Stimulated activated CD8-positive, alpha-beta memory T cell treated with anti-CD3 and anti-CD28 coated beads, Interleukin-7, amount 100 ng/mL, for 24 hours (primary cell): Measurements from ENCODE around the gene SEC24D.

Source experiments
- DNase-seq: peaks from one replicate; pipeline ENCODE4 v3.0.0-alpha.2; 2020; ENCODE audit warnings: low read depth

SEC24D gene

GRCh38 chr4:118716304-118716703 lies 119.6 kb downstream of the SEC24D start:
- no peak for DNase-seq

GRCh38 chr4:118714682-118715081 lies 121.2 kb downstream of the SEC24D start:
- no peak for DNase-seq

GRCh38 chr4:118712872-118713271 lies 123.1 kb downstream of the SEC24D start:
- no peak for DNase-seq

- DNase-seq = no peak
Measured at GRCh38 chr4:118711052-118711451, 124.9 kb downstream of the SEC24D start.

GRCh38 chr4:118703118-118703517 lies 132.8 kb downstream of the SEC24D start:
- no peak for DNase-seq

GRCh38 chr4:118684873-118685811 lies 150.8 kb downstream of the SEC24D start, which contains the start of gene METTL14:
METTL14 (plus strand) TSS chr4:118685392; CDS start chr4:118685535, 143 bp downstream.
- peak; percentile 77 for DNase-seq

GRCh38 chr4:118683513-118683912 lies 152.4 kb downstream of the SEC24D start:
- no peak for DNase-seq

- no peak for DNase-seq
Measured at GRCh38 chr4:118682928-118683327, 153.0 kb downstream of the SEC24D start.

GRCh38 chr4:118680808-118681207 lies 155.1 kb downstream of the SEC24D start:
- DNase-seq = no peak

GRCh38 chr4:118676128-118676527 lies 159.8 kb downstream of the SEC24D start:
- no peak for DNase-seq
